A673 (cell line): ENCODE measurements around the gene LSM6. TPM values are rescaled to one million over a fixed set of nuclear protein-coding genes. Genes with fewer than 3 reads are reported as not detected.

Source experiments
- BruUV-seq: library from RNA; stranded (reverse); fragments of 400-500 nt; replicated peaks from 2 replicates; lab custom pipeline; 2021; lab: Mats Ljungman, UMichigan
- CTCF ChIA-PET: fragments of 300-600 bp; sonication (Branson Sonifier 250); formaldehyde crosslinking; loops from one replicate; lab custom pipeline; 2022; ENCODE audit warnings: antibody characterized with exemption; lab: Charles Lee
- POLR2A ChIA-PET: fragments of 300-600 bp; sonication (Branson Sonifier 250); formaldehyde crosslinking; loops from one replicate; lab custom pipeline; 2022; ENCODE audit warnings: antibody characterized with exemption; ENCODE audit not compliant: low non-redundant PET; lab: Charles Lee
- DNase-seq: peaks from one replicate; pipeline ENCODE4 v3.0.0-alpha.2; 2015; ENCODE audit warnings: low spot score
- H3K27ac ChIP-seq: fragments of 200-600 bp; sonication (generic); 2 replicates; pipeline ENCODE4 v1.5.1; 2016; ENCODE audit warnings: mixed run types, low read depth, mild to moderate bottlenecking, mixed read lengths, antibody characterized with exemption, low read length; ENCODE audit not compliant: poor library complexity, severe bottlenecking
- H3K27me3 ChIP-seq: fragments of 200-600 bp; sonication (generic); replicated peaks from 2 replicates; pipeline ENCODE4 v1.6.1; 2017; ENCODE audit warnings: mixed run types, low read depth, mild to moderate bottlenecking, mixed read lengths, antibody characterized with exemption, low read length; ENCODE audit not compliant: insufficient read depth, poor library complexity
- H3K36me3 ChIP-seq: fragments of 200-600 bp; sonication (generic); 2 replicates; pipeline ENCODE4 v1.6.1; 2016; ENCODE audit warnings: mixed run types, mild to moderate bottlenecking, mixed read lengths, antibody characterized with exemption, low read length; ENCODE audit not compliant: insufficient read depth, poor library complexity, severe bottlenecking
- H3K4me1 ChIP-seq: fragments of 200-600 bp; sonication (generic); 2 replicates; pipeline ENCODE4 v1.6.1; 2017; ENCODE audit warnings: mixed run types, mild to moderate bottlenecking, mixed read lengths, antibody characterized with exemption, low read length; ENCODE audit not compliant: insufficient read depth, poor library complexity, severe bottlenecking
- H3K4me3 ChIP-seq: fragments of 200-600 bp; sonication (generic); 2 replicates; pipeline ENCODE4 v1.5.1; 2016; ENCODE audit warnings: low read depth, mixed run types, mild to moderate bottlenecking, mixed read lengths, low read length; ENCODE audit not compliant: poor library complexity, severe bottlenecking
- H3K9me3 ChIP-seq: fragments of 200-600 bp; sonication (generic); 2 replicates; pipeline ENCODE4 v1.6.1; 2016; ENCODE audit warnings: mixed run types, low read depth, mild to moderate bottlenecking, mixed read lengths, antibody characterized with exemption, low read length; ENCODE audit not compliant: poor library complexity, severe bottlenecking
- CTCF ChIP-seq: fragments of 300-800, 200-600 bp; sonication (generic); conservative IDR thresholded peaks from 2 replicates; pipeline ENCODE4 v1.5.1; 2017; ENCODE audit warnings: low read depth, mild to moderate bottlenecking, antibody characterized with exemption, low read length, moderate library complexity, mixed read lengths
- EZH2 ChIP-seq: fragments of 200-600 bp; sonication (generic); IDR thresholded peaks from 2 replicates; pipeline ENCODE4 v1.6.1; 2017; ENCODE audit warnings: borderline replicate concordance, low read depth, mild to moderate bottlenecking, mixed read lengths, antibody characterized with exemption, low read length; ENCODE audit not compliant: poor library complexity, severe bottlenecking
- intact Hi-C: fragments of 100-400 bp; cut with micrococcal nuclease; formaldehyde crosslinking; loops from one replicate; pipeline ENCODE4 v1.10.0; 2022; ENCODE audit not compliant: unreplicated experiment
- total RNA-seq: library from RNA; stranded (reverse); gene quantifications from 2 replicates; pipeline ENCODE4 v1.2.3, GENCODE V29; 2021

Gene LSM6
- total RNA-seq, 1 experiment from 2014 or later = 61.7 TPM

- no peak overlapping the region for H3K4me3 ChIP-seq
- POLR2A ChIA-PET = no interaction called here
- DNase-seq = peak; percentile 4
- H3K4me1 ChIP-seq = peaks cover 31% of the 10 kb centered on the region
- no peak overlapping the region for H3K27ac ChIP-seq
- H3K27me3 ChIP-seq = no peaks in the 10 kb centered on the region
- H3K36me3 ChIP-seq = peaks cover 28% of the 10 kb centered on the region
- no peaks in the 10 kb centered on the region for H3K9me3 ChIP-seq
- intact Hi-C loops = no loop called here
- CTCF ChIA-PET = no interaction called here
- no TSS peak for BruUV-seq
- TF ChIP-seq EZH2 (no peak), CTCF (0 out of 2 replicates have a peak, but pooled peaks have one; percentile 15)
Observed at GRCh38 chr4:146191766-146192458, 16.4 kb downstream of the LSM6 start.

- POLR2A ChIA-PET = no interaction called here
- DNase-seq = no peak
- Histone ChIP-seq H3K4me1 (peaks cover 16% of the 10 kb centered on the region), H3K36me3 (peaks cover 16% of the 10 kb centered on the region), H3K4me3 (no peak overlapping the region), H3K27me3 (no peaks in the 10 kb centered on the region), H3K9me3 (no peaks in the 10 kb centered on the region), H3K27ac (no peak overlapping the region)
- no peak for TF ChIP-seq EZH2
- no TSS peak for BruUV-seq
- intact Hi-C loops = no loop called here
- CTCF ChIA-PET = no interaction called here
Observed at GRCh38 chr4:146193628-146194027, 18.1 kb downstream of the LSM6 start.

GRCh38 chr4:146194212-146194611 is 18.7 kb downstream of the LSM6 start:
- Histone ChIP-seq H3K36me3 (peaks cover 11% of the 10 kb centered on the region), H3K4me3 (no peak overlapping the region), H3K4me1 (peaks cover 16% of the 10 kb centered on the region), H3K27ac (no peak overlapping the region), H3K27me3 (no peaks in the 10 kb centered on the region), H3K9me3 (no peaks in the 10 kb centered on the region)
- BruUV-seq = no TSS peak
- no peak for DNase-seq
- intact Hi-C loops = no loop called here
- CTCF ChIA-PET = no interaction called here
- POLR2A ChIA-PET = no interaction called here
- TF ChIP-seq CTCF (no peak), EZH2 (no peak)

GRCh38 chr4:146202665-146203064 is 27.1 kb downstream of the LSM6 start:
- intact Hi-C loops = no loop called here
- Histone ChIP-seq H3K4me3 (no peak overlapping the region), H3K27ac (no peak overlapping the region), H3K9me3 (no peaks in the 10 kb centered on the region), H3K4me1 (no peaks in the 10 kb centered on the region), H3K36me3 (no peaks in the 10 kb centered on the region), H3K27me3 (no peaks in the 10 kb centered on the region)
- CTCF ChIA-PET = no interaction called here
- POLR2A ChIA-PET = no interaction called here
- BruUV-seq = no TSS peak
- no peak for DNase-seq
- TF ChIP-seq CTCF = no peak
- no peak for TF ChIP-seq EZH2
